ENCODE results near the gene ZNF821. TPM values are rescaled to one million over a fixed set of nuclear protein-coding genes. Genes with fewer than 3 reads are reported as not detected.

Gene ZNF821
- total and polyA plus RNA-seq, 2 of the 8 experiments (the other 6 are each of a cell fraction or from before 2014, with no cell fraction given) = 9.5 to 14.1 TPM

GRCh38 chr16:71853413-71853812 is 30.6 kb downstream of the ZNF821 start:
- H3K4me1 ChIP-seq (replicated peaks in 1 of 4; ENCODE audit: control insufficient read depth in 3 of 4, insufficient read depth in 4 of 4, low read length in 3 of 4) = no peaks in the 10 kb centered on the region
- H3K27ac ChIP-seq (ENCODE audit: low read depth, low read length) = no peak overlapping the region
- H3K4ac ChIP-seq (replicated peaks; ENCODE audit: insufficient read length, low read depth, low read length) = no peak overlapping the region
- no peak overlapping the region; the same call in 1 of the 2 replicates for H2BK5ac ChIP-seq (ENCODE audit: low read depth, low read length)
- H4K5ac ChIP-seq (ENCODE audit: insufficient read length, low read depth, low read length) = no peak overlapping the region
- ChIA-PET CTCF (ENCODE audit: partially characterized antibody) (interaction anchor here (0.6 to 5.9 kb wide), 3 partner anchors 15 to 108 kb away, joined by 3 to 32 read pairs (median 3); no protein-coding TSS in a partner anchor), POLR2A (ENCODE audit: partially characterized antibody) (interaction anchor here (0.5 to 2.2 kb wide), 3 partner anchors 29 to 45 kb away, joined by 3 to 7 read pairs (median 6); partner anchors contain the start of gene AP1G1)
- no peak overlapping the region for H3K14ac ChIP-seq (ENCODE audit: insufficient read length)
- H4K20me1 ChIP-seq (replicated peaks in 1 of 2; ENCODE audit: control insufficient read depth in 1 of 2, insufficient read depth in 2 of 2, low read length in 2 of 2) = peaks cover 0 to 19% of the 10 kb centered on the region in 2 experiments
- H3K9ac ChIP-seq (replicated peaks in 1 of 4; ENCODE audit: extremely low read depth in 1 of 4, low read depth in 3 of 4, low read length in 3 of 4) = no peak overlapping the region
- H3K4me3 ChIP-seq (ENCODE audit: extremely low read depth in 1 of 4, insufficient read depth in 2 of 4, low read depth in 3 of 4, low read length in 4 of 4) = no peak overlapping the region
- H2BK15ac ChIP-seq (ENCODE audit: low read length) = no peak overlapping the region
- no peaks in the 10 kb centered on the region for H3K23me2 ChIP-seq (ENCODE audit: low read depth, low read length)
- no peak overlapping the region for H4K8ac ChIP-seq (ENCODE audit: extremely low read depth, insufficient read depth, low read length)
- no peaks in the 10 kb centered on the region for H3K27me3 ChIP-seq (replicated peaks in 1 of 4; ENCODE audit: control insufficient read depth in 3 of 4, extremely low read depth in 1 of 4, insufficient read depth in 3 of 4, low read length in 3 of 4)
- DNase-seq (ENCODE audit: low read depth in 1 of 2, low spot score in 2 of 2) (no peak), FAIRE-seq (no peak)
- no peak overlapping the region for H3K4me2 ChIP-seq (ENCODE audit: insufficient read depth in 1 of 2, low read depth in 2 of 2, low read length in 2 of 2)
- no peak overlapping the region for H2AK5ac ChIP-seq (ENCODE audit: low read depth, low read length)
- H2BK20ac ChIP-seq (ENCODE audit: low read length) = no peak overlapping the region
- H3K56ac ChIP-seq (replicated peaks; ENCODE audit: insufficient read length, low read depth, low read length) = no peak overlapping the region
- H2BK120ac ChIP-seq (replicated peaks; ENCODE audit: low read depth, low read length) = no peak overlapping the region
- H3K79me2 ChIP-seq (ENCODE audit: control insufficient read depth in 1 of 2, insufficient read depth in 2 of 2, low read length in 2 of 2) = no peaks in the 10 kb centered on the region
- H3K79me1 ChIP-seq (ENCODE audit: low read depth, low read length) = no peaks in the 10 kb centered on the region; the same call in 1 of the 2 replicates
- H3K18ac ChIP-seq (ENCODE audit: extremely low read depth, low read length) = no peak overlapping the region
- H2BK12ac ChIP-seq (ENCODE audit: low read depth, low read length) = no peak overlapping the region
- WGBS, 2 experiments (ENCODE audit: extremely low coverage in 1 of 2, insufficient coverage in 1 of 2, insufficient read length in 1 of 2, insufficient replicate concordance in 2 of 2, low coverage in 1 of 2, low lambda C conversion rate in 2 of 2, missing lambda C conversion rate in 1 of 2) = 88% methylated on average over 4 of the region's 4 CpGs; no CpG with 5 or more reads in 1 of the 2 experiments
- no peak overlapping the region for H4K91ac ChIP-seq (replicated peaks; ENCODE audit: insufficient read length, low read length)
- peaks cover 11 to 32% (median 22%) of the 10 kb centered on the region in 4 experiments; a peak in 7 of 8 replicates for H3K36me3 ChIP-seq (ENCODE audit: control insufficient read depth in 2 of 4, insufficient read depth in 4 of 4, low read length in 3 of 4)
- H2AFZ ChIP-seq (ENCODE audit: low read length) = no peak overlapping the region
- H3K23ac ChIP-seq (ENCODE audit: insufficient read length) = no peak overlapping the region
- no peaks in the 10 kb centered on the region for H3K9me3 ChIP-seq (ENCODE audit: insufficient read depth in 2 of 2, low read depth in 1 of 2, low read length in 1 of 2)
- no peak for TF ChIP-seq TAF7 (optimal IDR thresholded peaks at IDR 0.05; ENCODE audit: borderline replicate concordance, low read depth, low read length)
- no peak for TF ChIP-seq CREB1 (IDR thresholded peaks at IDR 0.05)
- no peak for TF ChIP-seq BCL11A (IDR thresholded peaks at IDR 0.05; ENCODE audit: low read depth in 2 of 2, low read length in 2 of 2)
- no peak for TF ChIP-seq TAF1 (IDR thresholded peaks at IDR 0.05; ENCODE audit: low read depth, low read length)
- TF ChIP-seq HDAC2 (IDR thresholded peaks at IDR 0.05; ENCODE audit: borderline replicate concordance in 1 of 2, low read depth in 2 of 2, low read length in 2 of 2) = no peak
- TF ChIP-seq RXRA (IDR thresholded peaks at IDR 0.05; ENCODE audit: insufficient read depth, low read depth, low read length) = no peak
- TF ChIP-seq SP2 (IDR thresholded peaks at IDR 0.05; ENCODE audit: low read length) = no peak
- TF ChIP-seq RAD21 (IDR thresholded peaks at IDR 0.05 in 1 of 2, conservative IDR thresholded peaks at IDR 0.05 in 1 of 2; ENCODE audit: low read depth in 2 of 2, low read length in 2 of 2) = no peak
- no peak for TF ChIP-seq BRCA1 (IDR thresholded peaks at IDR 0.05; ENCODE audit: low read depth, low read length)
- TF ChIP-seq JUN (IDR thresholded peaks at IDR 0.05; ENCODE audit: low read depth, low read length) = no peak
- no peak for TF ChIP-seq CTCF (IDR thresholded peaks at IDR 0.05; ENCODE audit: control extremely low read depth in 1 of 3, insufficient read depth in 1 of 3, low read depth in 1 of 3, low read length in 3 of 3)
